ENCODE measurements around the gene IMPDH1.
A peak's percentile ranks its signal among the peaks of the same experiment; 100 is the strongest.

The IMPDH1 gene

GRCh38 chr7:128434413-128435326, 24.9 kb upstream of the IMPDH1 start:
- no peak for DNase-seq (ENCODE audit: low read depth in 2 of 2)

- no peak for DNase-seq (ENCODE audit: low read depth in 2 of 2)
Measured at GRCh38 chr7:128431754-128432153, 22.0 kb upstream of the IMPDH1 start.

- no peak for DNase-seq (ENCODE audit: low read depth in 2 of 2)
Measured at GRCh38 chr7:128431221-128431620, 21.4 kb upstream of the IMPDH1 start.

GRCh38 chr7:128430207-128430606, 20.4 kb upstream of the IMPDH1 start:
- DNase-seq (ENCODE audit: low read depth in 2 of 2): no peak

- no peak for DNase-seq (ENCODE audit: low read depth in 2 of 2)
Measured at GRCh38 chr7:128427289-128427891, 17.6 kb upstream of the IMPDH1 start.

GRCh38 chr7:128425850-128426249, 16.1 kb upstream of the IMPDH1 start:
- peak; percentile 41 to 66 for DNase-seq (ENCODE audit: low read depth in 2 of 2)

- DNase-seq (ENCODE audit: low read depth in 2 of 2): no peak
Measured at GRCh38 chr7:128424686-128425275, 15.0 kb upstream of the IMPDH1 start.

GRCh38 chr7:128422842-128423241, 13.1 kb upstream of the IMPDH1 start:
- DNase-seq (ENCODE audit: low read depth in 2 of 2): no peak

GRCh38 chr7:128422037-128422436, 12.3 kb upstream of the IMPDH1 start:
- no peak for DNase-seq (ENCODE audit: low read depth in 2 of 2)

- no peak for DNase-seq (ENCODE audit: low read depth in 2 of 2)
Measured at GRCh38 chr7:128421384-128421783, 11.6 kb upstream of the IMPDH1 start.

GRCh38 chr7:128420773-128421172, 11.0 kb upstream of the IMPDH1 start:
- DNase-seq (ENCODE audit: low read depth in 2 of 2): no peak

GRCh38 chr7:128419257-128419656, 9.5 kb upstream of the IMPDH1 start:
- no peak for DNase-seq (ENCODE audit: low read depth in 2 of 2)

GRCh38 chr7:128417071-128417470, 7.3 kb upstream of the IMPDH1 start:
- DNase-seq (ENCODE audit: low read depth in 2 of 2): no peak

GRCh38 chr7:128415217-128415785, 5.5 kb upstream of the IMPDH1 start:
- DNase-seq (ENCODE audit: low read depth in 2 of 2): no peak

- no peak for DNase-seq (ENCODE audit: low read depth in 2 of 2)
Measured at GRCh38 chr7:128410451-128410753, 620 bp upstream of the IMPDH1 start.

GRCh38 chr7:128408709-128409595, 830 bp downstream of the IMPDH1 start:
- no peak for DNase-seq (ENCODE audit: low read depth in 2 of 2)

GRCh38 chr7:128407751-128408708, 1.8 kb downstream of the IMPDH1 start:
- no peak for DNase-seq (ENCODE audit: low read depth in 2 of 2)

- DNase-seq (ENCODE audit: low read depth in 2 of 2): no peak
Measured at GRCh38 chr7:128407233-128407589, 2.6 kb downstream of the IMPDH1 start.

- DNase-seq (ENCODE audit: low read depth in 2 of 2): no peak
Measured at GRCh38 chr7:128406314-128407232, 3.2 kb downstream of the IMPDH1 start.

Measured in stimulated activated CD8-positive, alpha-beta memory T cell treated with anti-CD3 and anti-CD28 coated beads, Interleukin-15, amount 100 ng/mL, for 48 hours (primary cell).